ENCODE data around the gene CYP2W1. TPM values are rescaled to one million over a fixed set of nuclear protein-coding genes. Genes with fewer than 3 reads are reported as not detected.

The CYP2W1 gene
- total and polyA plus RNA-seq, 3 experiments from 2014 or later = not detected

- H3K27ac ChIP-seq (ENCODE audit: low read depth, low read length) = no peak overlapping the region
- no peaks in the 10 kb centered on the region for H3K27me3 Mint-ChIP-seq
- POLR2A ChIA-PET = interaction anchor here (0.7 kb wide), 1 partner anchor 23 kb away, joined by 7 read pairs; no protein-coding TSS in a partner anchor
- peak overlapping the region in 1 of 8 donors; percentile 75 for H3K27ac Mint-ChIP-seq
- no peak overlapping the region for H3K4me3 Mint-ChIP-seq
- H3K4me1 Mint-ChIP-seq = peaks cover 5 to 15% (median 12%) of the 10 kb centered on the region in 3 donors
- CTCF ChIA-PET = no interaction called here
- no peak overlapping the region for H3K4me3 ChIP-seq (ENCODE audit: low read length)
- H3K9me3 Mint-ChIP-seq = no peaks in the 10 kb centered on the region
- no peaks in the 10 kb centered on the region for H3K27me3 ChIP-seq (ENCODE audit: insufficient read depth, low read length, poor library complexity, severe bottlenecking)
- no peaks in the 10 kb centered on the region for H3K4me1 ChIP-seq (ENCODE audit: insufficient read depth, low read length)
- H3K36me3 Mint-ChIP-seq = peaks cover 0 to 1% (median 0%) of the 10 kb centered on the region in 3 donors
- DNase-seq = peak in 1 of 5 donors; percentile 36
- H3K9me3 ChIP-seq (ENCODE audit: low read length) = no peaks in the 10 kb centered on the region
- H3K36me3 ChIP-seq (ENCODE audit: insufficient read depth, low read length) = no peaks in the 10 kb centered on the region
These were observed 35.4 kb upstream of the CYP2W1 start for GRCh38 chr7:947391-948210.

DNA sequence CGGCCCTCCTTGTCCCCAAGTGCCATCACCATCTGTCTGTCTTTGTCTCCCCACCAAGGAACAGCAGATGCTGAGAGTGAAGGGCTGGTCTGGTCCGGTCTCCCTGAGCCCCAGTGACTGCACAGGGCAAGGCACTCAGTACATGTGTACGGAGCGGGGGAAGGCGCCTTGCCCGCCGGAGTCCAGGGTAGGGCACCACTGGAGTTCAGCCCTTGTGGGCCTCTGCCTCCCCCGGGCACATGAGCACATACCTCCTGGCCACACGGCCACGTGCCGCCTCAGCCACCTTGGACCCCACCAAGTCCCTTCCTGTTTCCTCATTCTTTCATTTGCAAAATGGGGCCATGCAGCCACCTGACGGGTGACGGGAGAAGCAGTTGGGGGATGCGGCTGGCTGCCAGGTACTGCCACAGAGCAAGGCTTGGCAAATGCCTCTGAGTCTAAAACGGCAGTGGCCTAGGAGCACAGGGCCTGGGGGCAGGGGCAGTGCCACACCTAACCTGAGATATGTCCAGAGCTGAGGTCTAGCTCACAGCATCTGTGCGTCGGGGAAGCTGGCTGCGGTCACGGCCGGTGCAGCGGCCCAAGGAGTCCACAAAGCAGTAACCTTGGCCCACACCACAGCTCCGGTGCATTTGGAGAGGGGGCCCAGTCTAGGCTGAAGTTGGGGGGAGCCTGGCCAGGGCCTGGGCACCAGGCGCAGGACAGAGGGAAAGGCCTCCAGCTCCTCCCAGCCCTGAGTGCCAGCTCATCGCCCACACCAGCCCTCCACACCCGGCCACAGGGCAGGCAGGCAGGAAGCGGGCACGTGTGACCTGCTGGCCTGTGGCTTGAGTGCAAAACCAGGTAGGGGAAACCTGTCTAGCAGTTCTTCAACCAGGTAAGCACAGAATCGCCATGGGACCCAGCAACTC, 33.7 kb upstream of the CYP2W1 start:
- Histone ChIP-seq H3K4me1 (ENCODE audit: insufficient read depth, low read length) (peaks cover 8% of the 10 kb centered on the region), H3K9me3 (ENCODE audit: low read length) (no peaks in the 10 kb centered on the region), H3K27ac (ENCODE audit: low read depth, low read length) (no peak overlapping the region), H3K36me3 (ENCODE audit: insufficient read depth, low read length) (no peaks in the 10 kb centered on the region), H3K27me3 (ENCODE audit: insufficient read depth, low read length, poor library complexity, severe bottlenecking) (no peaks in the 10 kb centered on the region), H3K4me3 (ENCODE audit: low read length) (no peak overlapping the region)
- H3K4me1 Mint-ChIP-seq = peaks cover 5 to 16% (median 12%) of the 10 kb centered on the region in 3 donors
- ChIA-PET POLR2A (no interaction called here), CTCF (interaction anchor here (1.0 kb wide), 1 partner anchor 40 kb away, joined by 3 read pairs; no protein-coding TSS in a partner anchor)
- DNase-seq = peak in 1 of 5 donors; percentile 18
- H3K36me3 Mint-ChIP-seq = peaks cover 0 to 1% (median 0%) of the 10 kb centered on the region in 3 donors
- H3K27ac Mint-ChIP-seq = peak overlapping the region in 4 of 8 donors; percentile 37 to 88 (median 44)
- no peaks in the 10 kb centered on the region for H3K27me3 Mint-ChIP-seq
- H3K4me3 Mint-ChIP-seq = peak overlapping the region in 1 of 7 donors; percentile 55
- H3K9me3 Mint-ChIP-seq = no peaks in the 10 kb centered on the region

- H3K4me1 ChIP-seq (ENCODE audit: insufficient read depth, low read length) = peaks cover 8% of the 10 kb centered on the region
- H3K4me3 Mint-ChIP-seq = peak overlapping the region in 6 of 7 donors; percentile 23 to 83 (median 62)
- POLR2A ChIA-PET = no interaction called here
These were observed 31.0 kb upstream of the CYP2W1 start for GRCh38 chr7:951881-952547.

GRCh38 chr7:952548-953441, 30.2 kb upstream of the CYP2W1 start:
- Histone ChIP-seq H3K4me3 (ENCODE audit: low read length) (no peak overlapping the region), H3K27me3 (ENCODE audit: insufficient read depth, low read length, poor library complexity, severe bottlenecking) (no peaks in the 10 kb centered on the region), H3K36me3 (ENCODE audit: insufficient read depth, low read length) (no peaks in the 10 kb centered on the region), H3K27ac (ENCODE audit: low read depth, low read length) (no peak overlapping the region), H3K4me1 (ENCODE audit: insufficient read depth, low read length) (peaks cover 8% of the 10 kb centered on the region), H3K9me3 (ENCODE audit: low read length) (no peaks in the 10 kb centered on the region)
- H3K4me3 Mint-ChIP-seq = peak overlapping the region; percentile 45 to 83 (median 59)
- ChIA-PET CTCF (interaction anchor here (1.3 to 3.0 kb wide), 3 partner anchors 25 to 44 kb away, joined by 3 to 19 read pairs (median 8); no protein-coding TSS in a partner anchor), POLR2A (no interaction called here)
- H3K27me3 Mint-ChIP-seq = peaks cover 0 to 2% of the 10 kb centered on the region in 2 donors
- peak in 1 of 5 donors; percentile 44 for DNase-seq
- no peaks in the 10 kb centered on the region for H3K9me3 Mint-ChIP-seq
- H3K36me3 Mint-ChIP-seq = peaks cover 0 to 1% (median 0%) of the 10 kb centered on the region in 3 donors
- peak overlapping the region in 3 of 8 donors; percentile 17 to 80 (median 72) for H3K27ac Mint-ChIP-seq
- peaks cover 5 to 24% (median 18%) of the 10 kb centered on the region in 3 donors for H3K4me1 Mint-ChIP-seq

More at GRCh38 chr7:951881-952547, 31.0 kb upstream of the CYP2W1 start:
- peak in 1 of 5 donors; percentile 43 for DNase-seq
- Mint-ChIP-seq H3K27me3 (peaks cover 0 to 2% of the 10 kb centered on the region in 2 donors), H3K4me1 (peaks cover 5 to 24% (median 18%) of the 10 kb centered on the region in 3 donors), H3K36me3 (peaks cover 0 to 1% (median 0%) of the 10 kb centered on the region in 3 donors), H3K27ac (peak overlapping the region in 3 of 8 donors; percentile 17 to 81 (median 42)), H3K9me3 (no peaks in the 10 kb centered on the region)
- CTCF ChIA-PET = interaction anchor here (1.8 to 3.0 kb wide), 2 partner anchors 29 to 43 kb away, joined by 8 to 19 read pairs; no protein-coding TSS in a partner anchor
- no peaks in the 10 kb centered on the region for H3K9me3 ChIP-seq (ENCODE audit: low read length)
- no peaks in the 10 kb centered on the region for H3K27me3 ChIP-seq (ENCODE audit: insufficient read depth, low read length, poor library complexity, severe bottlenecking)
- no peak overlapping the region for H3K4me3 ChIP-seq (ENCODE audit: low read length)
- no peaks in the 10 kb centered on the region for H3K36me3 ChIP-seq (ENCODE audit: insufficient read depth, low read length)
- H3K27ac ChIP-seq (ENCODE audit: low read depth, low read length) = no peak overlapping the region

DNA sequence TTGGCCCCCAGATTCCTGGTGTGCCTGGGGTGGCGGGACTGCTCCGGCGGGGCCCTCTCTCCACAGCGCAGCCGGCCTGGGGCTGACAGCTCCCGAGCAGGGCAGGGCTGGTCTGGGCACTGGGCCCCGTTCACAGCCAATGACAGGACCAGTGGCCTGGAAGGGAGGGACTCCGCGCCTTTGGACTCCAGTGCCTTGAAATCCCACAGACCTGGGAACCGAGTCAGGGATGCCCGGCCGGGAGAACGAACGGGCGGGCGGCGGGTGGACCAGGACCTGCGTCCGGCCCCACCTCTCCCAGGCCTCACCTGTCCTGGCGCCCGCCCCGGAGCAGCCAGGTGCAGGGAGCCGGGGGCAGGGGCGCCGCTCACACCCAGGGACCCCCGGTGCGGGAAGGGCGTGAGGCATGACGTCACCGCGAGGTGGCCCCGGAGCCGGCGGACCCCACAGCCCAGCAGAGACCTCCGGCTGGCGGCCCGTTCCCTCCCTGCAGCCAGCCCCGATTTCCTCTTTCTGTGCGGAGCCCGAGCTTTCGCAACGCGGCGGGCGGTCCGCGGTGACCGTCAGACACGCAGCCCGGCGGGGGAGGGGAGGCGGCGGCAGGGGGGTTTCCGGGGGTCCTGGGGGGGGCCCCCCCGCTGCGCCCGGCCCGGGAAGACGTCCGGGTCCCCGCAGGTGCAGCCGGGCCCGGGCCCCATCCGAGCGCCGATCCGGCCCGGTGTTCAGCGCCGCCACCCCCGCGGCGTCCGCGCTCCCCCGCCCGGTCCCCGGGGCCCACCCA, 29.2 kb upstream of the CYP2W1 start:
- Histone ChIP-seq H3K4me3 (ENCODE audit: low read length) (no peak overlapping the region), H3K36me3 (ENCODE audit: insufficient read depth, low read length) (no peaks in the 10 kb centered on the region), H3K27ac (ENCODE audit: low read depth, low read length) (no peak overlapping the region), H3K27me3 (ENCODE audit: insufficient read depth, low read length, poor library complexity, severe bottlenecking) (no peaks in the 10 kb centered on the region), H3K9me3 (ENCODE audit: low read length) (no peaks in the 10 kb centered on the region), H3K4me1 (ENCODE audit: insufficient read depth, low read length) (peaks cover 8% of the 10 kb centered on the region)
- ChIA-PET POLR2A (interaction anchor here (1.3 to 1.4 kb wide), 2 partner anchors 29 to 30 kb away, joined by 4 to 6 read pairs; no protein-coding TSS in a partner anchor), CTCF (interaction anchor here (0.5 to 3.0 kb wide), 6 partner anchors 14 to 45 kb away, joined by 3 to 19 read pairs (median 3); no protein-coding TSS in a partner anchor)
- Mint-ChIP-seq H3K27me3 (peaks cover 0 to 2% of the 10 kb centered on the region in 2 donors), H3K27ac (no peak overlapping the region), H3K4me3 (peak overlapping the region in 6 of 7 donors; percentile 44 to 68 (median 62)), H3K9me3 (no peaks in the 10 kb centered on the region), H3K36me3 (peaks cover 0 to 1% (median 0%) of the 10 kb centered on the region in 3 donors), H3K4me1 (peaks cover 5 to 24% (median 16%) of the 10 kb centered on the region in 3 donors)
- peak in 2 of 5 donors; percentile 27 to 56 for DNase-seq

Measured in CD8-positive, alpha-beta memory T cell (primary cell).